MM.1S (cell line): ENCODE measurements around the gene CGB7.
A peak's percentile ranks its signal among the peaks of the same experiment; 100 is the strongest.

Source experiments
- DNase-seq: peaks from one replicate; pipeline ENCODE4 v3.0.0-alpha.2; 2015
- H2AFZ ChIP-seq: fragments of 300-600 bp; sonication (generic); 2 replicates; pipeline ENCODE4 v1.6.0; 2016; ENCODE audit warnings: antibody characterized with exemption, low read length
- H3F3A ChIP-seq: fragments of 300-600 bp; sonication (generic); 2 replicates; pipeline ENCODE4 v1.6.1; 2016; ENCODE audit warnings: mild to moderate bottlenecking, antibody characterized with exemption, low read length, moderate library complexity, mixed read lengths; ENCODE audit not compliant: insufficient read depth
- H3K27ac ChIP-seq: fragments of 300-600 bp; sonication (generic); 2 replicates; pipeline ENCODE4 v1.5.1; 2016; ENCODE audit warnings: mild to moderate bottlenecking, low read length
- H3K27me3 ChIP-seq: fragments of 300-600 bp; sonication (generic); replicated peaks from 2 replicates; pipeline ENCODE4 v1.6.0; 2016; ENCODE audit warnings: low read length; ENCODE audit not compliant: insufficient read depth
- H3K36me3 ChIP-seq: fragments of 300-600 bp; sonication (generic); replicated peaks from 2 replicates; pipeline ENCODE4 v1.6.1; 2016; ENCODE audit warnings: mild to moderate bottlenecking, low read length, mixed read lengths; ENCODE audit not compliant: insufficient read depth
- H3K4me1 ChIP-seq: fragments of 300-600 bp; sonication (generic); 2 replicates; pipeline ENCODE4 v1.6.1; 2016; ENCODE audit warnings: low read length, mixed read lengths
- H3K4me2 ChIP-seq: fragments of 300-600 bp; sonication (generic); 2 replicates; pipeline ENCODE4 v1.6.0; 2016; ENCODE audit warnings: low read depth, low read length
- H3K4me3 ChIP-seq: fragments of 300-600 bp; sonication (generic); 2 replicates; pipeline ENCODE4 v1.5.1; 2016; ENCODE audit warnings: low read length, mixed read lengths
- H3K79me2 ChIP-seq: fragments of 300-600 bp; sonication (generic); 2 replicates; pipeline ENCODE4 v1.6.1; 2016; ENCODE audit warnings: mixed run types, low read length, mixed read lengths
- H3K9ac ChIP-seq: fragments of 300-600 bp; sonication (generic); 2 replicates; pipeline ENCODE4 v1.6.1; 2016; ENCODE audit warnings: low read length, mixed read lengths
- H3K9me2 ChIP-seq: fragments of 300-600 bp; sonication (generic); replicated peaks from 2 replicates; pipeline ENCODE4 v1.6.1; 2016; ENCODE audit warnings: mild to moderate bottlenecking, low read length, mixed read lengths; ENCODE audit not compliant: insufficient read depth
- H3K9me3 ChIP-seq: fragments of 300-600 bp; sonication (generic); replicated peaks from 2 replicates; pipeline ENCODE4 v1.6.1; 2016; ENCODE audit warnings: mild to moderate bottlenecking, low read length, mixed read lengths; ENCODE audit not compliant: insufficient read depth
- H4K20me1 ChIP-seq: fragments of 300-600 bp; sonication (generic); 2 replicates; pipeline ENCODE4 v1.6.1; 2016; ENCODE audit warnings: mild to moderate bottlenecking, low read length, moderate library complexity, mixed read lengths; ENCODE audit not compliant: insufficient read depth
- EZH2 ChIP-seq: fragments of 300-600 bp; sonication (generic); optimal IDR thresholded peaks from 2 replicates; pipeline ENCODE3; 2017; ENCODE audit warnings: low read depth, mild to moderate bottlenecking, antibody characterized with exemption, low read length, mixed read lengths
- EZH2phosphoT487 ChIP-seq: fragments of 300-600 bp; sonication (generic); IDR thresholded peaks from 2 replicates; pipeline ENCODE4 v1.6.1; 2018; ENCODE audit warnings: antibody characterized with exemption, low read length
- TF ChIP-seq, protein P1 (sequence below): fragments of 300-600 bp; sonication (generic); IDR thresholded peaks from 2 replicates; pipeline ENCODE4 v1.5.1; 2016; ENCODE audit warnings: antibody characterized with exemption, low read length, mixed read lengths

CGB7 gene

DNA sequence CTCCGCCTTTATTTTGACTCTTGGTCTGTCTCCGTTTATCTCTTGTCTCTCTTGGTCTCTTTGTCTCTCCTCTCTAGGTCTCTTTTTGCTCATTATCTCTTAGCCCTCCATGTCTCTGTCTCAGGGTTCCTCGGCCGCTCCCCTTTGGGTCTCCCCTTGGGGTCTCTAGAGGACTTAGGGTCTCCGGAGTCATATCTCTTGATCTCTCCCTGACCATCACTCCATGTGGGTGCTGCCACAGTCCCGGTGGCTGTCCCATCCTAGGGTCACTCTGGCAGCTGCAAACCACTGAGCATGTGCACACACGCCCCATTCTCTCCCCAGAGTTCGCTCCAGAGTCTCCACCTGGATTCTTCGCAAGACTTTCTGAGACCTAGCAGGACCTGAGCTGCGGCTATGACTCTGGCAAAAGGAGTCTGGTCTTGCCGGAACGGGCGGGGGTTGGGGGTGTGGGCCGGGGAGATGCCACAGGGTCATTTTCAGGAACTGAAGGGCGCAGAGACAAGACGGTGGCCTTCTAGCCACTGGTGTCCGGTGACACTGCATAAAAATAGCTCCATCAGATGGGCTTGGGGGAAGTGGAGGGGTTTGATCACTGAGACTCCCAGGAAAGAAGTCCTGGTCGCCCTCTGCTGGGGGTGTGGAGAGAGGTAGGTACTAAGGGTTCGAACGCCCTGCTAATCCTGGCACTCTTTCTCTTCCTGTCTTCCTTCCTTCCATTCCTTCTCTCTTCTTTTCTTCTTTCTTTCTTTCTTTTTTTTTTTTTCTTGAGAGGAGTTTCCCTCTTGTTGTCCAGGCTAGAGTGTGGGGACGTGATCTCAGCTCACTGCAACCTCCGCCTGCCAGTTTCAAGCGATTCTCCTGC lies 16.2 kb upstream of the CGB7 start:
- Histone ChIP-seq H3K4me2 (no peak overlapping the region), H3K4me3 (no peak overlapping the region), H3K9me2 (no peaks in the 10 kb centered on the region), H3K4me1 (no peaks in the 10 kb centered on the region), H4K20me1 (no peaks in the 10 kb centered on the region), H2AFZ (no peak overlapping the region), H3F3A (no peaks in the 10 kb centered on the region), H3K27me3 (peaks cover 36% of the 10 kb centered on the region), H3K36me3 (no peaks in the 10 kb centered on the region), H3K9ac (no peak overlapping the region), H3K9me3 (no peaks in the 10 kb centered on the region), H3K79me2 (no peaks in the 10 kb centered on the region), H3K27ac (no peak overlapping the region)
- DNase-seq, result no peak
- TF ChIP-seq EZH2 (no peak), EZH2phosphoT487 (no peak)
- TF ChIP-seq, protein P1, sequence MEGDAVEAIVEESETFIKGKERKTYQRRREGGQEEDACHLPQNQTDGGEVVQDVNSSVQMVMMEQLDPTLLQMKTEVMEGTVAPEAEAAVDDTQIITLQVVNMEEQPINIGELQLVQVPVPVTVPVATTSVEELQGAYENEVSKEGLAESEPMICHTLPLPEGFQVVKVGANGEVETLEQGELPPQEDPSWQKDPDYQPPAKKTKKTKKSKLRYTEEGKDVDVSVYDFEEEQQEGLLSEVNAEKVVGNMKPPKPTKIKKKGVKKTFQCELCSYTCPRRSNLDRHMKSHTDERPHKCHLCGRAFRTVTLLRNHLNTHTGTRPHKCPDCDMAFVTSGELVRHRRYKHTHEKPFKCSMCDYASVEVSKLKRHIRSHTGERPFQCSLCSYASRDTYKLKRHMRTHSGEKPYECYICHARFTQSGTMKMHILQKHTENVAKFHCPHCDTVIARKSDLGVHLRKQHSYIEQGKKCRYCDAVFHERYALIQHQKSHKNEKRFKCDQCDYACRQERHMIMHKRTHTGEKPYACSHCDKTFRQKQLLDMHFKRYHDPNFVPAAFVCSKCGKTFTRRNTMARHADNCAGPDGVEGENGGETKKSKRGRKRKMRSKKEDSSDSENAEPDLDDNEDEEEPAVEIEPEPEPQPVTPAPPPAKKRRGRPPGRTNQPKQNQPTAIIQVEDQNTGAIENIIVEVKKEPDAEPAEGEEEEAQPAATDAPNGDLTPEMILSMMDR, result peak; percentile 24; the same call in 1 of the 2 replicates

DNA sequence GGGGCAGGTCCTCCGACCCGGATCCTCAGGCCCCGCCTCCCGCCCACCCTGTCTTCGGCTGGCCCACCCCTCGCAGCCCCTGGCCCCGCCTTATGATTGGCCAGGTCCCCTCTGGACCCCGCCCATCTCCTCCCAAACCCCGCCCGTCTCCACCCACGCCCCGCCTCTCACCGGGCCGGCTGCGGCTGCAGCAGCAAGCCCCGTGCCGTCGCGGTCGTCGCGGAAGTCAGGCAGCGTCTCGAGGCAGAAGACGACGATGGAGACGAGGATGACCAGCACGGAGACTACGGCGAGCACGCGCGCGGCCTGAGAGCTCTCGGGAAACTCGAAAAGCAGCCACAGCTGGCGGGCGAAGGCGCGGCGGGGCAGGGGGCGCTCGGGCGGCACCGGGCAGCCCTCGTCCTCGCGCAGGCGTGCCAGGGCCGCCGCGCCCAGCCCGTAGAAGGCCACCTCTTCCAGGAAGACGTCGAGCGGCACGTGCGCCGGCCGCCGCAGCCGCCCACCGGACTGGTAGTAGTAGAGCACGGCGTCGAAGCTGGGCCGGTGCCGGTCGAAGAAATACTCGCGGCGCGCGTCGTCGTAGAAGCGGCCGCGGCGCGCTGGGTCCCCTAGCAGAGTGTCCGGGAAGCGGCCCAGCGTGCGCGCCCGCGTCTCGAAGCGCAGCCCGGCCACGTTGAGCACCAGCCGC lies 14.5 kb upstream of the CGB7 start:
- H3K27me3 ChIP-seq, result peaks cover 51% of the 10 kb centered on the region
- TF ChIP-seq, protein P1, result no peak
- H3K79me2 ChIP-seq, result no peaks in the 10 kb centered on the region
- H3K9me2 ChIP-seq, result no peaks in the 10 kb centered on the region
- H3F3A ChIP-seq, result no peaks in the 10 kb centered on the region
- no peaks in the 10 kb centered on the region for H3K4me1 ChIP-seq
- no peak overlapping the region for H3K4me2 ChIP-seq
- no peaks in the 10 kb centered on the region for H3K36me3 ChIP-seq
- H4K20me1 ChIP-seq, result no peaks in the 10 kb centered on the region
- no peak overlapping the region for H3K27ac ChIP-seq
- H3K9ac ChIP-seq, result no peak overlapping the region
- no peak overlapping the region for H3K4me3 ChIP-seq
- no peaks in the 10 kb centered on the region for H3K9me3 ChIP-seq
- DNase-seq, result no peak
- H2AFZ ChIP-seq, result no peak overlapping the region

DNA sequence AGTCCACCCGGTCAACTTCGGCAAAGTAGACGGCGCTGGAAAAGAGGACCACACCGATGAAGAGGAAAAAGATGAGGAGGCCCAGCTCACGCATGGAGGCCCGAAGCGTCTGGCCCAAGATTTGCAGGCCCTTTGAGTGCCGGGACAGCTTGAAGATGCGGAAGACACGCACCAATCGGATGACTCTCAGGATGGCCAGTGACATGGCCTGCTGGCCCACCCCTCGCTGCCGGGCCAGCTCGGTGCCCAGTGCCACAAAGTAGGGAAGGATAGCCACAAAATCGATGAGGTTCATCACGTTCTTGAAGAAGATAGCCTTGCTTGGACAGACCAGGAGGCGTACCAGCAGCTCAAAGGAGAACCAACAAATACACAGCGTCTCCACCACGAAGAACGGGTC lies 12.9 kb upstream of the CGB7 start:
- H3K9me3 ChIP-seq, result no peaks in the 10 kb centered on the region
- H3F3A ChIP-seq, result no peaks in the 10 kb centered on the region
- no peaks in the 10 kb centered on the region for H3K79me2 ChIP-seq
- no peak overlapping the region for H2AFZ ChIP-seq
- H3K4me3 ChIP-seq, result no peak overlapping the region
- no peak overlapping the region for H3K4me2 ChIP-seq
- no peaks in the 10 kb centered on the region for H3K9me2 ChIP-seq
- no peak overlapping the region for H3K9ac ChIP-seq
- no peaks in the 10 kb centered on the region for H3K4me1 ChIP-seq
- no peaks in the 10 kb centered on the region for H4K20me1 ChIP-seq
- peaks cover 67% of the 10 kb centered on the region for H3K27me3 ChIP-seq
- no peak for DNase-seq
- no peak overlapping the region for H3K27ac ChIP-seq
- no peaks in the 10 kb centered on the region for H3K36me3 ChIP-seq
- TF ChIP-seq, protein P1, result no peak
- no peak for TF ChIP-seq EZH2phosphoT487
- no peak for TF ChIP-seq EZH2
